Femur (tissue), 1 donor: ENCODE data around the gene UBE2D1.

Source experiments
- DNase-seq: peaks from one replicate; pipeline ENCODE4 v3.0.0-alpha.2; 2017

The UBE2D1 gene

DNA sequence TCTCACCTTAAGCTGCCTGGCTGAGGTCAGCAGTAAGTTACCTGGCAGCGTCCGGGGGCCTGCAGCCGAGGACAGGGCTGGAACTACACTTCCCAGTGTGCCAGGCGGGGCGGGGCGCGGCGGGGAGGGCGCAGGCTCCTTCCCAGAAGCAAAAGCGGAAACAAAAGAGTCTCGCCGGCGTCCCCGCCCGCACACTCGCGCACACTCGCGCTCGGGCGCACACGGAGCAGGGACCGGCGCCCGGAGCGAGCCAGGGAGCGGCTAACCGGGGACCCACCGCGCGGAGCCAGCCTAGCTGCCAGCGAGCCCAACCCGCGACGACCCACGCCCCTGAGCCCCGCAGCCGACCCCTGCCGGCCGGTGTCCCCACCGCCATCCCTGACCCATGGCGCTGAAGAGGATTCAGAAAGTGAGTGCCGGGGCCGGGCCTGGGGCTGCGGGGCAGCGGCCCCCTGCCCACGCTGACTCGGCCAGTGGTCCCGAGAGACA, at the start of gene UBE2D1:
Gene UBE2D1, plus strand, starts transcription at position 190 of the 489 bp plus-strand sequence. Its CDS starts 196 bp downstream, at position 386.
- DNase-seq: peak; percentile 90

DNA sequence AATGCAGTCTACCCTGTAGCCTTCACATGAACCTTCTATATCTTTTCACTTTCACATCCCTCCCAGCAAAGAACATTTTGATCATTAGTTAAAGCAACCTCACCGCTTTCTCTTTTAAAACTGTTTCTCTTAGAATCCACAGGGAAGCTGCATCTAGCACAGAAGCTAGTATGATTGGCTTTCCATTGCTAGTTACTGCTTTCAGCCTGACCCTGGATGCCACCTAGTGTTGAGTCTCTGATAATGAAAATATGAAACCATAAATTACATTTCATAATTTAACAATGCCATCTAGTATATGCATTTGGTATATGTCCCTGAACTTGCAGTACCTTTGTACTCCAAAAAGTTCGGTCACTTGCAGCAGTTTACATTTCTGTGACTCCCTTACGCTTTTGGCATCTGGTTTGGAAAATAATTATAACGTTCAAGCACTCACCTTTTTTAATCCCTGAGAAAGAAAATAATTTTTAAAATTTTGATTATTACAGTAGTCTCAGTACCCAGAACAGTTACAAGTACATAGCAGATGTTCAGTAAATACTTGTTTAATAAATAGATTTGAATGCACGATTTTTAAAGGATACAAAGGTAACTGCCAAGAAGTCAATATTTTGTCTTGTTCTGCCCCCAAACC, 43.1 kb upstream of the UBE2D1 start:
- peak; percentile 25 for DNase-seq

DNA sequence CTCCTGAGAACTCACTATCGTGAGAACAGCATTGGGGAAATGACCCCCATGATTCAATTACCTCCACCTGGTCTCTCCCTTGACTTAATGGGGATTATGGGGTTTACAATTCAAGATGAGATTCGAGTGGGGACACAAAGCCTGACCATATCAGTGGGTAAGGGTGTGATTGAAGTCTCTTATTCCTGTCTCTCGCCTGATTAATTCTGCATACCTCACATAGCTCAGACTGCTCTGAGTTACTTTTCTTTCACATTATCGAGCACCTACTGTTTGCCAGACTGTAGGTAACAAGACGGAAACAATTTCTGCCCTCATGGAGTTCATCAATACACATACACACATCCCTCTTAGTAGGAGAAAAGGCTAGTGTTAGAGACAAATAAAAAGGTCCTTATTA, 40.8 kb upstream of the UBE2D1 start:
- DNase-seq: no peak

DNA sequence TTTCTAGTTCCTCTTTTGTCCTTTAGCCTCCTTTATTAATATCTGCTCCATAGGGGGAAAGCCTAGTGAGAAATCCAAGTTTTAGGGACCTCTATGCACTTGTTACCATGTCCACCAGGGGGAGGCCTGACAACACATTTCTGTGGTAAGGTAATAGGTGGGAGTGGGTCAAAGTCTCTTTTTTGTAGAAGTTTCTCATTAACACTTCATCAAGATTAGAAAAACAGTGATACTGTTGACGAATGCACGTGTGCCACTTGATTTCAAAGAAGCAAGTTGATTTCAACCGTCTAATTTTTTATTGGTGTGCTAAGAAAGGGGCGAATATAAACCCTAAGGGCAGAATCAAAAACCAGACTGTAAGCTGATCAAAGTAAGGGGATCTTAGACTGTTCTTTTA, 35.2 kb upstream of the UBE2D1 start:
- DNase-seq: peak; percentile 46

DNA sequence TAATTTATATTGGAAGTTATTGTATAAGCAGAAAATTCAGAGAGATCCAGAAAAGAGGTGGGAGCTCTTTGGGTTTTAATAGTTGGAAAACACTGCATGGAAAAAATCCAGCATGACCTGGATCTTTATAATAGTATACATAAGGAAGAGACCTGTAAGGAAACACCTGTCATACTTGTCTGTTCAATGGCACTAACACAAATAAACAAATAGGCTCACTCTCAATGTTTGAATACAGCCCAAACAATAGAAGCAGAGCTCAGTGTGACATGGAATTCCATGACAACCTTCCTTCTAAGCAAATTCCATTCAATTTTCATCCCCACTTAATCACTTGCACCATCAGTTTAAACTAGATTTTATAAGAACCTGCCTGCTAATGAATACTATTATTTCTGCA, 34.1 kb upstream of the UBE2D1 start:
- no peak for DNase-seq

DNA sequence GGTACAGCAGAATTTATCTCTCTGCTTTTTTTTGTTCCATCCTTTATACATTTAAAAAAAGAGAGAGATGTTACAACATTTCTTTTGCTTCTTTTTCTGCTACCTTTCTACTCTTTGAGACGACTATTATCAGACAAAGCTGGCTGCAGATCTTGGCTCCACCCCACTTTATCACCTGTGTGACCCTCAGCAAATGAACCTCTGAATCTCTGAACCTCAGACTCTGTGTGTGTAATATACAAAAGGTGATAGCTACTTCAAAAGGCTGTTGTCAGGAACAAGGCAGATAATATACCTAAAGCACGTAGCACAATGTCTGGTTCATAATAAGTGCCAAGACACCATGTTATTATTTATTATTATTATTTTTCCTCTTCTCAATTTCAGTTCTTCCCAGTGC, 32.6 kb upstream of the UBE2D1 start:
- DNase-seq: no peak

DNA sequence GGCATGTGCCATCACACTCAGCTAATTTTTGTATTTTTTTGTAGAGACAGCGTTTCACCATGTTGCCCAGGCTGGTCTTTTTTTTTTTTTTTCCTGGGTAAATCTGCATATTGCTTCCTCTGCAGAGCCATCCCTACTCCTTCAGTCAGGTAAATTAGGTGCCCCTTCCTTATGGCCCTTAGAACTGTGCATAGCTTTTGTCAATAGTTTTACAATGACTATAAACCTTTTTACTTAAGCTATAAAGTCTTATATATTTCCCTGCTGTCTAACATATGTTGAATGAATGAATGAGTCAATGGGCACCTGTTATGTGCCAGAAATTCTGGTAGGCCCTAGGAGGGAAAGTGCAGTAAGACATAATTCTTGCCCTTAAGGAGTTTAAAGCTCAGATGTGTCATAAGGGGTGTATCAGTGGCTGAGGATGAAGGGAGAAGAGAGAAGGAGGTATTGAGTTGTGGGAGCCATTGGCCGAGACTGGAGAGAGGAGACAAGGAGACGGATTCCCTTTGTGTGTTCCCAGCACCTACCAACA, 30.6 kb upstream of the UBE2D1 start:
- no peak for DNase-seq

DNA sequence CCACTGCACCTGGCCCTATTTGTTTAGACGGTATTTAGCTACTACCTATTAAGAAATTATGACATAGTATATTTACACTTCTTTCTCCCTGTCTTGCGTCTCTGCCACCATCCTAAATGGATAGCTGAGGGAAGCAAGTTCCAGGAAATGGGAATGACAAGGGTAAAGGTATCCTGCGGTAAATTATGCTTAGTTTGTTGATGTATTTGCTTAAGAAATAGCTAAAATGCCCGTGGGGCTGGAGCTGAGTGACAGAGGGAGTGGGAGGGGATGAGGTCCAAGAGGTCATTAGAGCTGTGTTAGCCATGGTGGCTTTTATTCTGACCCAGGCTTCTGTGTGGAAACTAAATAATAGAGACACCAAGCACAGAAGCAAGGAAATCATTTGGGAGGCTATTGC, 29.0 kb upstream of the UBE2D1 start:
- DNase-seq: no peak

DNA sequence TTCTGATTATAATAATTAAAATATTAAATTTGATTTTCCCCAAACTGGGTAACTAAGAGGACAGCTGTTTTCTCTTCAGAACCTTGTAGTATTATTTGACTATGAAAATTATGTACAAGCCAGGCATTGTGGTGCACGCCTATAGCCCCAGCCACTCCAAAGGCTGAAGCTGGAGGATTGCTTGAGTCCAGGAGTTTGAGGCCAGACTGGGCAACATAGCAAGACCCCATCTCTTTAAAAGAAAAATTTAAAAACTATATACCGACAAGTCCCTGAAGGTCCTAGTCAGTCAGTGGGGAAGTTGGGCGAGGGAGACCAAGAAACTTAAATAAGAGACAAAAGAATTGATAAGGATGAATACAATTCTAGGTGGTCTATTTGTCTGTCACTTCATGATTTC, 27.1 kb upstream of the UBE2D1 start:
- DNase-seq: no peak

DNA sequence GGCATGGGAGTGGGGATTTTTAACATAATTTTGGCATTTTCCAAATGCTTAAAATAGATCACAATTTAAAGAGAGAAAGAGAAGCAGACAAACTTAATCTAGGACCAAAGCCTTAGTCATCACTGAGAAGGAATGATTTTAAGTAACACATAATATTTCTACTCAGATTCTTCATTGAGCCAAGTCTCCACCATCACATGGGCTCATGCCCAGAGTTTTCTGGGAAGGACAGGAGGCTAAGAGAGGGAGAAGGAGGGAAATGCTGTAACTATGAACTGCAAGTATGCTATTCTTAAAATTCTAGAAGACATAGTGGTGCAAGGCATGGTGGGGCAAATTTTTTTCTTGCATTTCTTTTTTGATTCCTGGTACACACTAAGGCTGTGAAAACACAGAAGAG, 23.8 kb upstream of the UBE2D1 start:
- DNase-seq: peak; percentile 35

DNA sequence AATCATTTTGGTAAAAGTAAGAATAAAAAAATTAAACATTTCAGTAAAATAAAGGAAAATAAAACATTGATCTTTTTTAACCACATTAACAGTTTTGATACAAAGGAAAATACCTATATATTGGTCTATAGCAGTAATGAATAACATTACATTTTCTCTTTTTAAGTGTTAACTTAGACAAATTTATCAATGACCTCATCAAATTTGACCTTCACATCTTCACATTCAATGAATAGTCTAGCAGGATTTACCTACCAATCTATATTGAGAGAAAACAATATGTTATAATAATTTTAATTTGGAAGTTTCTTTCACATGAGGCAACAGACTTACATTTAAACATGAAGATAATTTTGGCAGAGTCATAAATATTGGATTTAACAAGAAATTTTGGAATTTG, 17.9 kb upstream of the UBE2D1 start:
- no peak for DNase-seq

DNA sequence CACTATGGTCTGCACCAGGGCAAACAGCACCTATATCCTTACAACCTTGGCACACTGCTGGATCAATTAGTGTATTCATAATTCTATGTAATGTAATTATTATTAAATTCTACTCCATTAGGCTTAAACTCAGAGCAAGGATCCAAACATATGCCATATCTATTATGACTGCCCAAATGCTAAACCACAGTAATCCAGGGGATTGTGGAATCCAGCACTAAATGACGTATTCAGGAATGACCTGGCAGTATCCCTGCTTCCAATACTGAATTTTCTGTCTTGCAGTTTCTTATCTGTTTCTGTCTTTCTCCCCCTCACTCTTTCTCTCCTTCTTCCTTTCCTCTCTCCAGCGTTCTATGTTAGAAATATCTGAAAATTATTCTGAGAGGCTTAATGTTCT, 16.5 kb upstream of the UBE2D1 start:
- no peak for DNase-seq

DNA sequence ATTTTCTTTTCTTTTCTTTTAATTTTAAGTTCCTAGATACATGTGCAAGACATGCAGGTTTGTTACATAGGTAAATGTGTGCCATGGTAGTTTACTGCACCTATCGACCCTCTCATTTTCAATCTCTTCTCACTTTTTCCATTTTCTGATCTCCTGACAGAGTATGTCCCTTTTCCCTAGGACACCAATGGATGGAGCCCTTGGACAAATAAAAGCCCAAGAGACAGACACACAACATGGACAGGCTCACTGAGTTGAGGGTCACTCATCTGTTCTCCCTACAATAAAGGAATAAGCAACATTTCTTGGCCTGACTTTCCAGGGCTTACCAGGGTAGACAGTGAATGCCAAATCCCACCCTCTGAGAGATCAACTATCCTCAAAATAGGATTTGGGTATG, 15.2 kb upstream of the UBE2D1 start:
- DNase-seq: no peak

DNA sequence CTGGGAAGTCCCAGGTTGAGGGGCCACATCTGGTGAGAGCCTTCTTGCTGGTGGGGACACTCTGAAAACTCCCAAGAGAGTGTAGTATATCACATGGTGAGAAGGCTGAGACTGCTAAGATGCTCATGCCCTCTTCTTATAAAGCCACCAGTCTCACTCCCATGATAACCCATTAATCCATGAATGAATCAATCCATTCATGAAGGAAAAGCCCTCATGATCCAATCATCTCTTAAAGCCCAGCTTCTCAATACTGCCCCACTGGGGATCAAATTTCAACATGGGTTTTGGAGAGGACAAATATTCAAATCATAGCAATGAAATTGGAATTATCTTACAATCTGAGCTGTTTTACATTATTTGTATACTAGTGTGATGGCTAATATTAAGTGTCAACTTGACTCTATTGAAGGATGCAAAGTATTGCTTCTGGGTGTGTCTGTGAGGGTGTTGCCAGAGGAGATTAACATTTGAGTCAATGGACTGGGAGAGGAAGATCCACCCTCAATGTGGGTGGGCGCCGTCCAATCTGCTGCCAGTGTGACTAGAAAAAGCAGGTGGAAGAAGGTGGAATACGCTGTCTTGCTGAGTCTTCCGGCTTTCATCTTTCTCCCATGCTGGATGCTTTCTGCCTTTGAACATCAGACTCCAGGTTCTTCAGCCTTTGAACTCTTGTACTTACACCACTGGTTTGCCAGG, 14.3 kb upstream of the UBE2D1 start:
- no peak for DNase-seq

DNA sequence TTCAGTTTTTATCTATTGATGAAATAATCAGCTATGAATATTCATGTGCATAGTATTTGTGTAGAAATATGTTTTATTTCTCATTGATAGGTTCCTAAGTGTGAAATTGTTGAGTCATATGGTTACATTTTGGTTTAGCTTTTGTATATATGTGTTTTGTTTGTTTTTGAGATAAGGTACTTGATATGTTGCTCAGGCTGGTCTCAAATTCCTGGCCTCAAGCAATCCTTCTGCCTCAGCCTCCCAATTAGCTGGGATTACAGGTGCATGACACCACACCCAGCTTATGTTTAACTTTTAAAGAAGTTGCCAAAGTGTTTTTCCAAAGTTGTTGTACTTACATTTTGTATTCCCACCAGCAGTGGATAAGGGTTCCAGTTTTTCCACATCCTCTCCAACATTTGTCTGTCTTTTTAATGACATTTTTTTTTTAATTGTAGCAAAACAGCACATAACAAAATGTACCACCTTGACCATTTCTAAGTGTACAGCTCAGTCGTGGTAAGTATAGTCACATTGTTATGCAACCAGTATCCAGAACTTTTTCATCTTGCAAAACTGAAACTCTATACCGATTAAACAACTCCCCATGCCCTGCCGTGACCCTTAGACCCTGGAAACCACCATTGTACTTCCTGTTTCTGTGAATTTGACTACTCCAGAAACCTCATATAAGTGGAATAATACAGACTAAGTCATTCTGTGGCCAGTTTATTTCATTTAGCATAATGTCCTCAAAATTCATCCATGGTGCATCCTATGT, 12.6 kb upstream of the UBE2D1 start:
- DNase-seq: no peak

DNA sequence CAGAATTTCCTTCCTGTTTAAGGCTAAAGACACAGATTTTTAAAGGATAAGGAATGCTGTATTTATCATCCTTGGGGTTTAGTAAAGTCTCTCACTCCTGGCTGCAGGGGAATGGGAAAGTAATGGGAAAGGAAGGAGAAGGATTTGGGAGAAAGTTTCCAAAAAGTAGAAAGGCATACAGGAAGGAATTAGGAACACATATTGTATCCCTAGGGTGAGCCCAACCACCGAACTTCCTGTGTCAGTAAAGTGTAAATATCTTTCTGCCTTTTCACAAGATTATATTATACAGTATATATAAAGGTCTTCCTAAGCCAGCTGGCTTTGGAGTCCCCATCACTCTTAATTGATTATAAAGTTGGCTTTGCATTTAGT, 12.0 kb upstream of the UBE2D1 start:
- no peak for DNase-seq

DNA sequence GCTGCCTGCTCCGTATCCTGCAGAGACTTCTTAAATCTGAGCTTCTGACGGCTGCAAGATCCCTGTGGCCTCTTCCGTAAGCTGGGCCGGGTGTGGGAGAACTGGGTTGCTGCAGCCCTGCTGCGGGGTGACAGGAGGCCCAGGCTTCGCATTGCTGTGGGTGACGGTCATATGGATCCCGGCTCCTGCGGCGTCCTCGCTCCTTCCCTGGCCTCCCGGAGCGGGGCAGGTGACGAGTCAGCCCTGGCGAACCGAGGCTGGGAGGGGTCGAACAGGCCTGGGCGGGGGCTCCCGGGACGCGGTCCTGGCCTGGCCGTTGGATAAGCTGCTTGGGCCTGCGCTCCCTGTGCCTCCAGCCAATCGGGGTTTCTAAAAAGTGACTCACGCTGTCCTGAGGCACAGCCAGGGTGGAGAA, 7.8 kb upstream of the UBE2D1 start:
- DNase-seq: peak; percentile 67

DNA sequence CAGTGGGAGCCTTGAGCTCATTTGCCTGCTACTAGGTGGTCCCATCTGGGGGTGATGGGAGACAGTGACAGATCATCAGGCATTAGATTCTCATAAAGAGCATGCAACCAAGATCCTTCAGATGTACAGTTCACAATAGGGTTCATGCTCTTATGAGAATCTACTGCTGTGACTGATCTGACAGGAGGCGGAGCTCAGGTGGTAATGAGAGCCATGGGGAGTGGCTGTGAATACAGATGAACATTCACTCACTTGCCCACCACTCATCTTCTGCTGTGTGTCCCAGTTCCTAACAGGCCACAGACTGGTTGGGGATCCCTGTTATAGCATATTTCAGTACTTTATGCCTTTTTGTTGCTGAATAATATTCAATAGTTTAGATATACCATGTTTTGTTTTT, 6.6 kb upstream of the UBE2D1 start:
- DNase-seq: no peak

DNA sequence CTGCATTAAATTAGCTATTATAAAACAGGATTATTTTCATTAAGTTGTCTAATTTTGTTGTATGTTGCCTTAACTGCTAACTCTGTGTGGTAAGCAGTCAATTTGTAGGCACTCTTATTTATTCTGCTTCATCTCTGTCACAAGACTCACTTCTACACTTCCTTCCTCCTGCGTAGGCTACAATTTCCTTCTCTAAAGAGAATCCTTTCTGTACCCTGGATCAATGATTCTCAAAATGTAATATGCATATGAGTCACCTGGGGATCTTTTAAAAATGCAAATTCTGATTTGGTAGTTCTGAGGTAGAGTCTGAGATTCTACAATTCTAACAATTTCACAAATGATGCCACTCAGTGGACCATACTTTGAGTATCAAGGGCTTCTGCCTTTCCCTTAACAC, 4.4 kb upstream of the UBE2D1 start:
- no peak for DNase-seq

DNA sequence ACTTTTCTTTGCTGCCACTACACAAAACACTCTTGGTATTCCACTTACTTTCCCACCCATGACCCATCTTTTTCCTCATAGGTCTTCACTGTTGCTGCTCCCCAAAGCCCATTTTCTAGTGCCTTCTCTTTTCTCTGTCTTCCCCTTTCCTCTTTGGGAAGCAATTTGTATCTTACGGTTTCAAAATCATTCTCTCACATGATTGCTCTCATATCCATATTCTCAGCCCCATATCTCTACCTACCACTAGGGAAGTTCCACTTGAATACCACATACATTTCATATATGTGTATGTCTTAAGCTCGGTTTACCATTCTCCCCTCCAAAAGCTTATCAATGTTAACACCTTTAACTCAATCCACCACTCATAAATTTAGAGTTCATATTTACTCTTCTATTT, 3.2 kb upstream of the UBE2D1 start:
- DNase-seq: no peak

DNA sequence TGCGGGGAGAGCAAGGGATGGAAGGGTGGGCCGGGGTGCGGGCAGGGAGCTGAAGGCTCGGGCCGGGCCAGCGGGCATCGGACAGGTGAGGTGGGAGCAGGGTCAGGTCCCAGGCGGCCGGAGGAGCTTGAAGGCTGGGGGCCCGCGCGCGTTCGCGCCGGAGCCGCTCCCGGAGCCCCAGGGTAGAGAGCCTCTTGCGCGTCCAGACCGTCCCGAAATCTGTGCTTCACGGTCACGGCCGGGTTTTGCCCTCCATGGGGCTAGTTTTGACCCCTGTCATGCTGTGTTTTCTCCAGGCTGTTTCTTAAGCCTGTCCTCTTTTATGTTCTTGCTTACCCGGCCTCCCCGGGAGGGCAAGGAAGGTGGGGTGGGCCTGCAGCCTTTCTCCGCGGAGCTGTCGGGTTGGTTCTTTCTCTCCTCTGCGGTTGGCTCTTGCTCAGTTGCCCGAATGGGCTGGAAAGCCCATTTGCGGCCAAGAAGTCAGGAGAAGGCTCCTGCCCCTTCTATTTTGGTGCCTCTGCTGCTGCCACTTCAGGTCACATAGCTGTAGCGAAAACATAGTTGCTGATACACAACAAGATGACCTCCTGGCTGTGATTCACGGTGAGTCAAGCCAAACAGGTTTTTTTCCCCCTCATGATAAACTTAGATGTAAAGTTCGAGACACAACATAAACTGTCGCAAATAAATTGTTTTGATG, 650 bp downstream of the UBE2D1 start:
- peak; percentile 22 for DNase-seq

DNA sequence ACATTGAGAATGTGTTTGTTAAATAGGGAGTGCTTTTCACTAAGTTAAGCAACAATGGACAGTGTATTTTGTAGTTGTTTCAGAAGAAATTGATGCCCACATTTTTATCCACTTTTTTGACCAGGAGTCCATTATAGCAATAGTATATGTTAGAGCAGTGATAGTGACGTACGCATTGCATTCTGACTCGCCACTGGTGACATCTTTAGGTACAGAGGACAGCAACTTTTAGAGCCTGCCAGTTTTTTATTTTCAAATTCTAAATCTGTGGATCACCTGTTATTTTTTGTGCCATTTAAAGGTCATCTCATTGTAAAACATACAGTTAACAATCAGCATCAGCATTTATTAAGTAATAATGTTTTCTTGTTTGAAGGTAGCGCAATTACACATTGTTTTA, 1.4 kb downstream of the UBE2D1 start:
- DNase-seq: no peak

DNA sequence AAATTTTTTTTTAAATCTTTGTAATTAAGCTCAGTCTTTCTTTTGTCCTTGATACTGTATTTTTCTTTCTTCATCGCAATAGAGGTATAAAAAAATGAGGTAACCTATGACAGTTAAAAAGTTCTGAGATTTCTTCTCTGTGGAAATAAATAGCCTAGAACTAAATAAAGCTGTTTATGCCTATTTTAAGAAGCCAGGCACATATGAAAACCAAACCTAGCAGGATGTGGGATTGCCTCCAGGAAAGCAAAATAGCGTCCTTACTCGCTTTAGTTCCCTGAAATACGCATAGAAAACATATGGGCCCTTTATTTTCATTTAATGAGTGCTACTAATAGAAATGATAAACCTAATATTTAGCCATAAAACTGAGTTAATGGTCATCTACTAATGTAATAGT, 6.6 kb downstream of the UBE2D1 start:
- DNase-seq: no peak
